GM15510 (cell line): ENCODE results near the gene SHTN1.

ENCODE experiments used
- POLR2A ChIP-seq: IDR thresholded peaks from 3 replicates; pipeline ENCODE4 v1.6.1; 2011; ENCODE audit warnings: borderline replicate concordance; ENCODE audit not compliant: insufficient read length; ENCODE audit errors: extremely low read depth

Gene SHTN1

DNA sequence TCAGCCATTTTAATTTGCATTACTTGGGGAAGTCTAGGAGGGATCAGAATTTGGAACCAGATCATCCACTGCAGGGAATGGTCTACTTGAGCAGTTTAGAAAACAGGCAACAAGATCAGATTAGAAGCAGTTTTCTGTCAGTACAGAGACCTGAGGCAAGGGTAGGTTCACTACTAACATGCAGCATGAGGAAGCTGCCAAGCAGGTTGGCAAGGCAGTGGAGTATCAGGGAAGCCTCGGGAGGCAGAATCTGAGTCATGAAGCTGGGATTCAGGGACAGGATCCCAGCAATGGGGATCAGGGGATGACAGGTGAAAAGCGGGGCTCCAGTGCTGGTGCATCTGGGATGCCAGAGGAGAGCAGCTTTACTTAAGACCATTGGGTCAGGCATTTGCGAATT, 127.6 kb downstream of the SHTN1 start:
- no peak for TF ChIP-seq POLR2A

DNA sequence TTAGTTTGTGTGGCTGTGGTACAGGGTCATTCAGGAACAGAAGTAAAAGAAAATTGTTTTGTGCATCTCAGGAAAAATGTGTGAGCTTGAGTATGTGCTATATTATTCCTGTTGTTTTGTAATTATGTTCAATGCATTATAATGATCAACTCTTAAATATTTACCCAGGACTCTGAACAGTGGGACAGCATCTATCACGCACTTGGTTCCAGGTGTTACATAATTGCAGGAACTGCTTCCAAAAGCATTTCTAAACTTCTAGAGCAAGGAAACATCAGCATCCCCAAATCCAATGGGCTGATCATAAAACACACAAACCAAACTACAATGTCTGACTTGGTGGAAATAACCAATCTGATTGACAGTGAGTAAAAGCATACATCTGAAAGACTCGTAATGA, 129.1 kb downstream of the SHTN1 start:
- TF ChIP-seq POLR2A: no peak

DNA sequence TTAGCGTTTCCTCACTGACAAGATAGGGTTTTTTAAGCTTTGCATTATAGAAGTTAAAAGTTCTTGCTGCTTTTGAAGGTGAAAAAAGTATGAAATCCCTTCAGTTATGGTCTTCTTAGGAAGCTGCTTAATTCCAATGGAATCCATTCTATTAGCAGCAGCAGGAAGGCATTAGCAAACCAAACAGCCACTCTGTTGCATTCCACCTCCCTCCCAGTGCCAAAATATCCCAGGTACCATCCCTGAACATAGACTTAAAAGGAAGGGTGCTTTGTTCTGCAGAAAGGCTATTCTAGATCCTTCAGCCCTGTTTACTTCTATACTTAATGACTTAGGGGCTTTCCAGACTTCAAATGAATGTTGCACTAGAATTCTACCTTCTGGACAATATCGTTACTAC, 131.9 kb downstream of the SHTN1 start:
- TF ChIP-seq POLR2A: no peak

GRCh38 chr10:116870949-116871348, 134.0 kb downstream of the SHTN1 start:
- no peak for TF ChIP-seq POLR2A

- no peak for TF ChIP-seq POLR2A
These were observed 136.3 kb downstream of the SHTN1 start for GRCh38 chr10:116868722-116869121.

DNA sequence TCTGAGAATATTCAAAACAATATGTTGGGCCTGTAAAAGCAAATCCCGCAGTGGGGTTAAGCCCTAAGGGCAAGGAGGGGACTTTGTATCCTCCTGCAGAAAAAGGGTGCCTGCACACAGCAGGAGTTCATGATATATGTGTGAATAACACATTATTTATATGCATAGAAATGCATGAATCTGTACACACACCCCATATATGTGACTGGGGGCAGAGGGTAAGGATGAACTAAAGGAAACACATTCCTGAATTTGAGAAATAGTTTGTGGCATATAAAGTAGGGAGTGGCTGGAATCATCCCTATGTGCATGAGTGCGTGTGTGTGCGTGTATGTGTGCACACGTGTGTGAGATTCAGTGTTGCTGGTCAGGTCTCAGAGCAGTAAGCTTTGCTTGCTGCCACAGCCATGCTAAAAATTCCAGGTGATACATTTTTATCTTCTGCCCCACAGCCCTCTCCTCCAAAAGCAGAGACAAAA, 136.8 kb downstream of the SHTN1 start:
- no peak for TF ChIP-seq POLR2A

DNA sequence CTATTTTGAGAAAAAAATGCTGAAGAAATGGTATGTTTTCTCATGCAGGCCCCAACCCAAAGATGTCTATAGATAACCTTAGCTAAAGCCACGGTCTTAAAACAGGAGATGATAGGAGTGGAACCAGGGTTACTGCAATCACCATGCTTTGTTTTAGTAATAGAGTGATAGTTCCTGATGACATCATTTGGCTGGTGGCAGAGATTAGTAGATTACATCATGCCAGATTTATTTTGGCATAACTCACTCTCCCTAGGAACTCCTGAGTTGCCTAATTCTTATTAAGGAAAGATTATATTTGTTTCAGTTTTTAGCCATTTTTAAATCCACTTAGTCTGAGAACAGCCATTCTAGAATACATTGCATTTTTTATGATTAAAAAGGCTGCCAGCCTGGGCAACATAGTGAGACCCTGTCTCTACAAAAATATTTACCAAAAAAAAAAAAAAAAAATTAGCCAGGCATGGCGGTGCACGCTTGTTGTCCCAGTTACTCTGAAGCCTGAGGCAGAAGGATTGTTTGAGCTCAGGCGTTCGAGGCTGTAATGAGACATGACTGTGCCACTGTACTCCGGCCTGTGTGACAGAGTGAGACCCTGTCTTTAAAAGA, 137.9 kb downstream of the SHTN1 start:
- TF ChIP-seq POLR2A: no peak

- no peak for TF ChIP-seq POLR2A
These were observed 138.9 kb downstream of the SHTN1 start for GRCh38 chr10:116866066-116866465.

- no peak for TF ChIP-seq POLR2A
These were observed 140.6 kb downstream of the SHTN1 start for GRCh38 chr10:116864436-116864835.

- TF ChIP-seq POLR2A: no peak
These were observed 143.2 kb downstream of the SHTN1 start for GRCh38 chr10:116861796-116862195.

DNA sequence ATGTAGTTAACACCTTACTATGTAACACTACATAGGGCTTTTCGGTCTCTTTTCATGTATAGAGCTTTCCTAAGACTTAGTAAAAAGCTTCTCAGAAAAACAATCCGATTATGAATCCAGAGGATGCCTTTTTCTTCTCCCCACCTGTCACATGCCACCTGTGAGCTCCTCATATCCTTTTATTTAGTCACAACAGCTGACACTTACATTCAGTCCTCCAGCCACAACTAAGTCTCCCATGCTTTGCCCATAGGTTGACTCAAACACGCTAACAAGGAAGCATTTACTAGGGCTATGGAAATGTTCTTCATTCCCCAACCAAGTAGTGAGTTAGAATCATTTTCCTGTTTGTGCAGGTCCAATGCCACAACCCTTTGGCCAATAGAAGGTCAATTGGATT, 147.8 kb downstream of the SHTN1 start:
- TF ChIP-seq POLR2A: no peak

DNA sequence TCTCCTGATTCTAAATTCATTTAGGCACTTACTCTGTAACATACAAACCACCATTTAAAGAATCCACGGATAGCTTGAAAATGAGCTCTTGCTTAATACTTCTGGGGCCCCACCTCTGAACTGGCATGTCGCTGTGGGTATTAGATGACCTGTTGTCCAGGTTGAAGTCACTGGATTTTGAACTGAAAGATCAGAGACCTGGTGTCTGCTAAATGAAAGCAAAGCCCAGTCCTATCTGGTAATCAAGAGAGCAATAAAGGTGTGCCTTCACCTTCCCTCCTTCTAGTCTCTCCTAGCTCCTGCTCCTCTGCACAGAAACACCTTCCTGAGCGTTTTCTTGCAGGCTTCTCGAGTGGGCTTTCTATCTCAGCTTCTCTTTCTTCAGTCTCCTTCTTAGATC, 151.3 kb downstream of the SHTN1 start:
- no peak for TF ChIP-seq POLR2A

GRCh38 chr10:116853287-116853686, 151.7 kb downstream of the SHTN1 start:
- TF ChIP-seq POLR2A: no peak

DNA sequence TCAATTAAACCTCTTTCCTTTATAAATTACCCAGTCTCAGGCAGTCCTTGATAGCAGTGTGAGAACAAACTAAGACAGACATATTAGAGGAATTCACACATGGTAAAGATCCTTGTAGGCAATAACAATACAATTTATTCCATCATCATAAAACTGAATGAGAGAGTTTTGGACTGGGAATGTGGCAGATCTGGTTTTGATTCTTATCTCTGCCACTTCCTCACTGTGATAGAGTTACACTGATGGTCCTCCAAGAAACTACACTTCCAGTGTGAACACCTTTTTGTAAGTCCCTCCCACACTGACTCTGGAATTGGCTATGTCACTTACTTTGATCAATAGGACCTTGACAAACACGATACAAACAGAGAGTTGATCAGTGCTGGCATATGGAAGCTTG, 152.7 kb downstream of the SHTN1 start:
- no peak for TF ChIP-seq POLR2A

GRCh38 chr10:116850058-116850611, 154.9 kb downstream of the SHTN1 start:
- no peak for TF ChIP-seq POLR2A

- TF ChIP-seq POLR2A: no peak
These were observed 155.5 kb downstream of the SHTN1 start, which contains the start of gene ENO4 for GRCh38 chr10:116849248-116850057. ENO4 (plus strand) TSS chr10:116849499; CDS start chr10:116849567, 68 bp downstream.
